ENCODE data around the gene ATG5. TPM values are rescaled to one million over a fixed set of nuclear protein-coding genes. Genes with fewer than 3 reads are reported as not detected.

ATG5 gene
- total RNA-seq, 2 donors from 2014 or later: 21.1 to 26.5 TPM

- H3K9me3 ChIP-seq: no peaks in the 10 kb centered on the region
- no peak for ATAC-seq
- H3K27me3 ChIP-seq: no peaks in the 10 kb centered on the region
- H3K27ac ChIP-seq: no peak overlapping the region
- TF ChIP-seq, protein P1, sequence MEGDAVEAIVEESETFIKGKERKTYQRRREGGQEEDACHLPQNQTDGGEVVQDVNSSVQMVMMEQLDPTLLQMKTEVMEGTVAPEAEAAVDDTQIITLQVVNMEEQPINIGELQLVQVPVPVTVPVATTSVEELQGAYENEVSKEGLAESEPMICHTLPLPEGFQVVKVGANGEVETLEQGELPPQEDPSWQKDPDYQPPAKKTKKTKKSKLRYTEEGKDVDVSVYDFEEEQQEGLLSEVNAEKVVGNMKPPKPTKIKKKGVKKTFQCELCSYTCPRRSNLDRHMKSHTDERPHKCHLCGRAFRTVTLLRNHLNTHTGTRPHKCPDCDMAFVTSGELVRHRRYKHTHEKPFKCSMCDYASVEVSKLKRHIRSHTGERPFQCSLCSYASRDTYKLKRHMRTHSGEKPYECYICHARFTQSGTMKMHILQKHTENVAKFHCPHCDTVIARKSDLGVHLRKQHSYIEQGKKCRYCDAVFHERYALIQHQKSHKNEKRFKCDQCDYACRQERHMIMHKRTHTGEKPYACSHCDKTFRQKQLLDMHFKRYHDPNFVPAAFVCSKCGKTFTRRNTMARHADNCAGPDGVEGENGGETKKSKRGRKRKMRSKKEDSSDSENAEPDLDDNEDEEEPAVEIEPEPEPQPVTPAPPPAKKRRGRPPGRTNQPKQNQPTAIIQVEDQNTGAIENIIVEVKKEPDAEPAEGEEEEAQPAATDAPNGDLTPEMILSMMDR (IDR thresholded peaks at IDR 0.05): no peak
- no peak for TF ChIP-seq POLR2A (IDR thresholded peaks at IDR 0.05)
- H3K4me3 ChIP-seq: no peak overlapping the region
- no peaks in the 10 kb centered on the region for H3K4me1 ChIP-seq
- no peak for DNase-seq
- 95 to 100% methylated on average over 2 of the region's 2 CpGs for WGBS, 2 donors
- intact Hi-C loops (cut with DNase I): no loop called here
- no peaks in the 10 kb centered on the region for H3K36me3 ChIP-seq (replicated peaks in 1 of 2; ENCODE audit: insufficient read depth in 1 of 2, low read depth in 2 of 2)
These were observed 163.7 kb downstream of the ATG5 start for GRCh38 chr6:106161893-106162292.

DNA sequence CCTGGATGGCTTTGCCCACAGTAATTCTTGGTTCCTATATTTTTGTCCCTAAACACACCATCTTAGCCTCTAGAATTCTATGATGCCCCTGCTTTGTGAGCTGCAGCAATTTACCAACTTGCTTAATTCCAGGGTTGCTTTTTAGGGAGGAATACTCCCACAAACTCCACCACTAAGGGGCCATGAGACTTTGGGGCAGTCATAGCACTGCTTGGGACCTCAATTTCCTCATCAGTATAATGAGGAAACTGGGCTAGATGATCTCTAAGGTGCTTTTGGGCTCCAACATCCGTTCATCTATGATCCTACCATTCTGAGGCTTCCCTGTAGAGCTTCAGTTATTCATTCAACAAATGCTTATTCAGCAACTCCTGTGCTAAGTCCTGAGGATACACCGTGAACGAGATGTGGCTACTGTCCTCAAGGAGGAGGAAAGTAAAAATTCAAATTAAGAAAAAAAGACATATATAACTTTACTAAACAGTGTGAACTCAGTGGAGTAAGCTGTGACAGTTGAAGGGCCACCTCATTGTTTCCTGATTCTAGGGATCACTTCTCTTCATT, 164.2 kb downstream of the ATG5 start:
- WGBS, 2 donors: 85 to 91% methylated on average over 3 of the region's 3 CpGs
- Histone ChIP-seq H3K36me3 (replicated peaks in 1 of 2; ENCODE audit: insufficient read depth in 1 of 2, low read depth in 2 of 2) (no peaks in the 10 kb centered on the region), H3K27me3 (no peaks in the 10 kb centered on the region), H3K27ac (no peak overlapping the region), H3K4me1 (no peaks in the 10 kb centered on the region), H3K4me3 (no peak overlapping the region), H3K9me3 (no peaks in the 10 kb centered on the region)
- DNase-seq (no peak), ATAC-seq (no peak)
- no peak for TF ChIP-seq POLR2A (IDR thresholded peaks at IDR 0.05)
- TF ChIP-seq, protein P1 (IDR thresholded peaks at IDR 0.05): no peak
- intact Hi-C loops (cut with DNase I): no loop called here

DNA sequence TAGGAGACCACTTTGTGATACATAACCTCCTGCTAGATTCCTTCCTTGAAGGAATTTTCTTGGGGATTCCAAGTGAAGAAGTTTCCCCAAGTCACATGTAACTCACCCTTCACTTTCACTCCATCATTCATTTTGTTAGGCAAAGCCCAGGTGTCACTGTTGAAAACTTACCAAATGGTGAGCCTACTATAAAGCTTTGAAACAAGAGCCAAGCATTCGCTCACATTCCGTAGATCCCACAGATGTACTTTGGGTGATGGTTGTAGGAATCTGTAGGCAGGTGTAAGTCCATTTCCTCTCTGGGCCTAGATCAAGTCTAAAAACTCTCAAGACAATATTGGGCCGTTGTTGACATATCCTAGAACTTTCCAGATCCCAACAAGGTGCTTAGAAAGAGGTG, 165.4 kb downstream of the ATG5 start:
- no peak for ATAC-seq
- no peak overlapping the region for H3K4me3 ChIP-seq
- H3K36me3 ChIP-seq (replicated peaks in 1 of 2; ENCODE audit: insufficient read depth in 1 of 2, low read depth in 2 of 2): no peaks in the 10 kb centered on the region
- DNase-seq: no peak
- 70 to 83% methylated on average over 3 of the region's 3 CpGs for whole genome bisulfite sequencing, 2 donors
- H3K27ac ChIP-seq: no peak overlapping the region
- no peak for TF ChIP-seq POLR2A (IDR thresholded peaks at IDR 0.05)
- TF ChIP-seq, protein P1 (IDR thresholded peaks at IDR 0.05): no peak
- H3K9me3 ChIP-seq: no peaks in the 10 kb centered on the region
- no peaks in the 10 kb centered on the region for H3K4me1 ChIP-seq
- H3K27me3 ChIP-seq: no peaks in the 10 kb centered on the region
- intact Hi-C loops (cut with DNase I): no loop called here

- Histone ChIP-seq H3K36me3 (replicated peaks in 1 of 2; ENCODE audit: insufficient read depth in 1 of 2, low read depth in 2 of 2) (no peaks in the 10 kb centered on the region), H3K27me3 (no peaks in the 10 kb centered on the region), H3K4me1 (no peaks in the 10 kb centered on the region), H3K9me3 (no peaks in the 10 kb centered on the region), H3K27ac (no peak overlapping the region), H3K4me3 (no peak overlapping the region)
- ATAC-seq (no peak), DNase-seq (no peak)
- TF ChIP-seq, protein P1 (IDR thresholded peaks at IDR 0.05): no peak
- TF ChIP-seq POLR2A (IDR thresholded peaks at IDR 0.05): no peak
- 78 to 83% methylated on average over 5 of the region's 5 CpGs for WGBS, 2 donors
- intact Hi-C loops (cut with DNase I): no loop called here
These were observed 166.0 kb downstream of the ATG5 start for GRCh38 chr6:106159531-106159940.

DNA sequence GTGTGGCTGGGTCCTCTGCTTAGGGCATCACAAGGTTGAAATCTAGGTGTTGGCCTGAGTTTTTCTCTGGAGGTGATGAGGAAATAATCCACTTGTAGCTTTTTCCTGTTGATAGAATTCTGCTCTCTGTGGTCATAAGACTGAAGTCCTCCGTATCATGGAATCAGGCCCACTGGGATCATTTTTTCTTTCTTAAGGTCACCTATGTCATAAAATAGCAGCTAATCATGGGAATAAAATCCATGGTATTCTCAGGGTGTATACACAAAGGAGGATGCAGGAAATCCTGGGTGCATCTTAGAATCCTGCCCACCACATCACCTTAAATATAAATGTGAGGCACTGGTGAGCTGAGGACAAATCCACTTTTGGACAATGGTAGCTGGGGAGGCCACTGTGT, 166.7 kb downstream of the ATG5 start:
- no peak overlapping the region for H3K4me3 ChIP-seq
- ATAC-seq: no peak
- no peak for DNase-seq
- no peaks in the 10 kb centered on the region for H3K4me1 ChIP-seq
- H3K9me3 ChIP-seq: no peaks in the 10 kb centered on the region
- no peaks in the 10 kb centered on the region for H3K27me3 ChIP-seq
- no peak overlapping the region for H3K27ac ChIP-seq
- WGBS, 2 donors: 43 to 100% methylated on average over 1 of the region's 1 CpG
- TF ChIP-seq POLR2A (IDR thresholded peaks at IDR 0.05): no peak
- TF ChIP-seq, protein P1 (IDR thresholded peaks at IDR 0.05): no peak
- intact Hi-C loops (cut with DNase I): no loop called here
- no peaks in the 10 kb centered on the region for H3K36me3 ChIP-seq (replicated peaks in 1 of 2; ENCODE audit: insufficient read depth in 1 of 2, low read depth in 2 of 2)
